ENCODE results near the gene EXOC5. TPM values are rescaled to one million over a fixed set of nuclear protein-coding genes. Genes with fewer than 3 reads are reported as not detected.
A peak's percentile ranks its signal among the peaks of the same experiment; 100 is the strongest.
"Not testable (repeated sequence)": the region's sequence is repeated elsewhere in the genome, so short reads cannot be mapped to it uniquely, and the experiment has no call there.

Gene EXOC5
- total RNA-seq, 6 donors from 2014 or later: 21.4 to 63.2 (median 48.0) TPM

GRCh38 chr14:57254884-57255283 is 13.8 kb downstream of the EXOC5 start:
- no peak overlapping the region for H3K4me3 ChIP-seq
- TF ChIP-seq EP300 (IDR thresholded peaks at IDR 0.05) (no peak), POLR2AphosphoS5 (IDR thresholded peaks at IDR 0.05) (no peak), POLR2A (IDR thresholded peaks at IDR 0.05) (no peak)
- TF ChIP-seq, protein P1, sequence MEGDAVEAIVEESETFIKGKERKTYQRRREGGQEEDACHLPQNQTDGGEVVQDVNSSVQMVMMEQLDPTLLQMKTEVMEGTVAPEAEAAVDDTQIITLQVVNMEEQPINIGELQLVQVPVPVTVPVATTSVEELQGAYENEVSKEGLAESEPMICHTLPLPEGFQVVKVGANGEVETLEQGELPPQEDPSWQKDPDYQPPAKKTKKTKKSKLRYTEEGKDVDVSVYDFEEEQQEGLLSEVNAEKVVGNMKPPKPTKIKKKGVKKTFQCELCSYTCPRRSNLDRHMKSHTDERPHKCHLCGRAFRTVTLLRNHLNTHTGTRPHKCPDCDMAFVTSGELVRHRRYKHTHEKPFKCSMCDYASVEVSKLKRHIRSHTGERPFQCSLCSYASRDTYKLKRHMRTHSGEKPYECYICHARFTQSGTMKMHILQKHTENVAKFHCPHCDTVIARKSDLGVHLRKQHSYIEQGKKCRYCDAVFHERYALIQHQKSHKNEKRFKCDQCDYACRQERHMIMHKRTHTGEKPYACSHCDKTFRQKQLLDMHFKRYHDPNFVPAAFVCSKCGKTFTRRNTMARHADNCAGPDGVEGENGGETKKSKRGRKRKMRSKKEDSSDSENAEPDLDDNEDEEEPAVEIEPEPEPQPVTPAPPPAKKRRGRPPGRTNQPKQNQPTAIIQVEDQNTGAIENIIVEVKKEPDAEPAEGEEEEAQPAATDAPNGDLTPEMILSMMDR (IDR thresholded peaks at IDR 0.05): no peak
- H3K9me3 ChIP-seq: no peaks in the 10 kb centered on the region
- no peaks in the 10 kb centered on the region for H3K27me3 ChIP-seq
- no peak for ATAC-seq (ENCODE audit: low FRiP score in 2 of 2)
- H3K36me3 ChIP-seq: peaks cover 0 to 8% (median 0%) of the 10 kb centered on the region in 4 donors
- DNase-seq: no peak
- H3K27ac ChIP-seq: no peak overlapping the region
- H3K4me1 ChIP-seq: peaks cover 0 to 18% (median 0%) of the 10 kb centered on the region in 4 donors

- Histone ChIP-seq H3K4me3 (no peak overlapping the region), H3K9me3 (no peaks in the 10 kb centered on the region), H3K36me3 (peaks cover 0 to 32% (median 0%) of the 10 kb centered on the region in 4 donors), H3K27me3 (no peaks in the 10 kb centered on the region), H3K27ac (no peak overlapping the region), H3K4me1 (peaks cover 0 to 6% (median 0%) of the 10 kb centered on the region in 4 donors)
- WGBS, 2 donors: 75 to 80% methylated on average over 2 of the region's 2 CpGs
- no peak for DNase-seq
- no peak for ATAC-seq (ENCODE audit: low FRiP score in 2 of 2)
- TF ChIP-seq, protein P1 (IDR thresholded peaks at IDR 0.05): no peak
- TF ChIP-seq EP300 (IDR thresholded peaks at IDR 0.05) (no peak), POLR2A (IDR thresholded peaks at IDR 0.05) (no peak), POLR2AphosphoS5 (IDR thresholded peaks at IDR 0.05) (no peak)
These were observed 21.6 kb downstream of the EXOC5 start for GRCh38 chr14:57246933-57247657.

GRCh38 chr14:57245941-57246340 is 22.8 kb downstream of the EXOC5 start:
- H3K9me3 ChIP-seq: no peaks in the 10 kb centered on the region

GRCh38 chr14:57244106-57244505 is 24.6 kb downstream of the EXOC5 start:
- no peak overlapping the region for H3K4me3 ChIP-seq
- no peak overlapping the region for H3K27ac ChIP-seq
- TF ChIP-seq, protein P1 (IDR thresholded peaks at IDR 0.05): no peak
- TF ChIP-seq EP300 (IDR thresholded peaks at IDR 0.05) (no peak), POLR2AphosphoS5 (IDR thresholded peaks at IDR 0.05) (no peak), POLR2A (IDR thresholded peaks at IDR 0.05) (no peak)
- no peaks in the 10 kb centered on the region for H3K9me3 ChIP-seq
- DNase-seq (no peak), ATAC-seq (ENCODE audit: low FRiP score in 2 of 2) (peak in 1 of 2 donors; percentile 39)
- no peaks in the 10 kb centered on the region for H3K4me1 ChIP-seq
- H3K27me3 ChIP-seq: no peaks in the 10 kb centered on the region
- H3K36me3 ChIP-seq: peaks cover 0 to 50% (median under 1%) of the 10 kb centered on the region in 4 donors
- 60 to 66% methylated on average over 2 of the region's 2 CpGs for WGBS, 2 donors

More at GRCh38 chr14:57245941-57246340, 22.8 kb downstream of the EXOC5 start:
- DNase-seq (no peak), ATAC-seq (ENCODE audit: low FRiP score in 2 of 2) (no peak)
- no peak overlapping the region for H3K27ac ChIP-seq
- 97% methylated on average over 2 of the region's 2 CpGs for whole genome bisulfite sequencing, 2 donors
- H3K4me1 ChIP-seq: peaks cover 0 to under 1% (median 0%) of the 10 kb centered on the region in 4 donors
- H3K36me3 ChIP-seq: peaks cover 0 to 41% (median 0%) of the 10 kb centered on the region in 4 donors
- TF ChIP-seq POLR2AphosphoS5 (IDR thresholded peaks at IDR 0.05) (no peak), EP300 (IDR thresholded peaks at IDR 0.05) (no peak), POLR2A (IDR thresholded peaks at IDR 0.05) (no peak)
- TF ChIP-seq, protein P1 (IDR thresholded peaks at IDR 0.05): no peak
- H3K27me3 ChIP-seq: no peaks in the 10 kb centered on the region
- H3K4me3 ChIP-seq: no peak overlapping the region

DNA sequence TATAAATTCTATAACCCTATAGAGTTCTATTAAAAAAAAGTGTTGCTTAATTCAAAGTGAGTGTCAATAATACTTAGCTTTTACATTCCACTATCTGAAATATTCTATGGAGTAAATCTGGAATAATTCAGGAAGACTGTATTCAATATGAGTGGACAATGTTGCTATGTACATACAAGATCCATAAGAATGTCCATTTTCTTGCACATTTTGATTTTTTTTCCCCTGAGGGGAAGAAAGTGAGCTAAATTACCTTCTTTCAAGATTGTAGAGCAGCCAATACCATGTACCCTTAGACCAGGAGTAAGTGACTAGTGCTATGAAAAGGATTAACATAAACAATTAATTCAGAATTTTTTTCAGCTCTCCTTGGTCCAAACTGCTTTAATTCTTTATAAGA is 25.4 kb downstream of the EXOC5 start:
- Histone ChIP-seq H3K27ac (no peak overlapping the region), H3K4me3 (no peak overlapping the region), H3K36me3 (peaks cover 0 to 58% (median 2%) of the 10 kb centered on the region in 4 donors), H3K4me1 (no peaks in the 10 kb centered on the region), H3K9me3 (no peaks in the 10 kb centered on the region), H3K27me3 (no peaks in the 10 kb centered on the region)
- ATAC-seq (ENCODE audit: low FRiP score in 2 of 2) (no peak), DNase-seq (no peak)
- TF ChIP-seq POLR2AphosphoS5 (IDR thresholded peaks at IDR 0.05) (no peak), POLR2A (IDR thresholded peaks at IDR 0.05) (no peak), EP300 (IDR thresholded peaks at IDR 0.05) (no peak)
- TF ChIP-seq, protein P1 (IDR thresholded peaks at IDR 0.05): no peak

GRCh38 chr14:57240115-57240514 is 28.6 kb downstream of the EXOC5 start:
- not testable (repeated sequence) for DNase-seq; H3K27ac ChIP-seq; ATAC-seq (ENCODE audit: low FRiP score in 2 of 2); H3K27me3 ChIP-seq; H3K9me3 ChIP-seq; H3K4me1 ChIP-seq; H3K4me3 ChIP-seq
- WGBS, 2 donors: 95 to 97% methylated on average over 7 of the region's 7 CpGs
- peaks cover 0 to 55% (median 2%) of the 10 kb centered on the region in 4 donors for H3K36me3 ChIP-seq

Measured in upper lobe of left lung (tissue), 6 donors.